CD14-positive monocyte (primary cell): ENCODE measurements around the gene PWP2. TPM values are rescaled to one million over a fixed set of nuclear protein-coding genes. Genes with fewer than 3 reads are reported as not detected.
A peak's percentile ranks its signal among the peaks of the same experiment; 100 is the strongest.

Experiments
- DNase-seq, 3 donors: peaks; one replicate each; pipeline ENCODE4 v3.0.0-alpha.2; 2011 to 2022
- H2AFZ ChIP-seq: 2 replicates; pipeline ENCODE4 v1.6.0; 2012; ENCODE audit warnings: mild to moderate bottlenecking, low read depth, low read length, inconsistent platforms; ENCODE audit not compliant: insufficient read depth, poor library complexity, severe bottlenecking
- H3K27ac ChIP-seq, 2 donors: 1 replicate in 1 of 2; 2 replicates in 1 of 2; pipeline ENCODE4 v1.5.1; 2012 to 2013; ENCODE audit warnings: low read length in 2 of 2, control low read depth in 1 of 2, inconsistent platforms in 1 of 2, low read depth in 1 of 2, mild to moderate bottlenecking in 1 of 2
- H3K27me3 ChIP-seq, 2 donors: one replicate each; pipeline versions ENCODE4 v1.6.0 to v1.6.1; 2011 to 2013; ENCODE audit warnings: low read length in 2 of 2; ENCODE audit not compliant: control insufficient read depth in 2 of 2, insufficient read depth in 2 of 2
- H3K36me3 ChIP-seq, 2 donors: replicated peaks in 1 of 2; 1 replicate in 1 of 2; 2 replicates in 1 of 2; pipeline versions ENCODE4 v1.5.1 to v1.6.1; 2012 to 2013; ENCODE audit warnings: low read length in 2 of 2, control low read depth in 1 of 2, inconsistent platforms in 1 of 2, mild to moderate bottlenecking in 1 of 2; ENCODE audit not compliant: insufficient read depth in 2 of 2, control insufficient read depth in 1 of 2
- H3K4me1 ChIP-seq, 2 donors: 1 replicate in 1 of 2; 2 replicates in 1 of 2; pipeline versions ENCODE4 v1.5.1 to v1.6.1; 2012 to 2013; ENCODE audit warnings: low read length in 2 of 2, control low read depth in 1 of 2, inconsistent platforms in 1 of 2, mild to moderate bottlenecking in 1 of 2, moderate library complexity in 1 of 2; ENCODE audit not compliant: insufficient read depth in 2 of 2, control insufficient read depth in 1 of 2
- H3K4me2 ChIP-seq: replicated peaks from 2 replicates; pipeline ENCODE3; 2012; ENCODE audit warnings: low read length, moderate library complexity, mild to moderate bottlenecking; ENCODE audit not compliant: poor library complexity, severe bottlenecking; ENCODE audit errors: extremely low read depth
- H3K4me3 ChIP-seq, 3 experiments: fragments of 200-600 bp in 1 of 3; sonication (generic) in 1 of 3; replicated peaks in 1 of 3; 1 replicate in 2 of 3; 2 replicates in 1 of 3; pipeline ENCODE4 v1.5.1; 2011 to 2013; ENCODE audit warnings: low read length in 3 of 3, mild to moderate bottlenecking in 3 of 3, control low read depth in 2 of 3, low read depth in 2 of 3, inconsistent platforms in 1 of 3, moderate library complexity in 1 of 3
- H3K79me2 ChIP-seq: 2 replicates; pipeline ENCODE4 v1.6.0; 2012; ENCODE audit warnings: mild to moderate bottlenecking, control low read depth, inconsistent platforms, low read length, moderate library complexity; ENCODE audit not compliant: insufficient read depth
- H3K9ac ChIP-seq: 2 replicates; pipeline ENCODE4 v1.6.0; 2017; ENCODE audit warnings: low read length, mild to moderate bottlenecking; ENCODE audit not compliant: insufficient read depth, poor library complexity, severe bottlenecking
- H3K9me3 ChIP-seq, 2 donors: replicated peaks in 1 of 2; 1 replicate in 1 of 2; 2 replicates in 1 of 2; pipeline versions ENCODE4 v1.5.1 to v1.6.1; 2012 to 2013; ENCODE audit warnings: low read length in 2 of 2, control low read depth in 1 of 2; ENCODE audit not compliant: control insufficient read depth in 1 of 2, insufficient read depth in 1 of 2
- H4K20me1 ChIP-seq: 2 replicates; pipeline ENCODE4 v1.6.0; 2012; ENCODE audit warnings: mild to moderate bottlenecking, low read length, control low read depth, moderate library complexity; ENCODE audit not compliant: insufficient read depth
- H3K27ac Mint-ChIP-seq, 7 donors: one replicate each; pipeline ENCODE4 v1.8.0; 2020; ENCODE audit warnings: mild to moderate bottlenecking in 7 of 7, mixed read lengths in 7 of 7, moderate library complexity in 6 of 7, inconsistent platforms in 2 of 7
- H3K27me3 Mint-ChIP-seq, 3 donors: one replicate each; pipeline ENCODE4 v1.8.0; 2021 to 2022; ENCODE audit warnings: low read depth in 3 of 3, mild to moderate bottlenecking in 3 of 3, mixed read lengths in 3 of 3, moderate library complexity in 3 of 3, inconsistent platforms in 1 of 3
- H3K36me3 Mint-ChIP-seq, 2 donors: one replicate each; pipeline ENCODE4 v1.8.0; 2020; ENCODE audit warnings: mixed read lengths in 2 of 2, inconsistent platforms in 1 of 2, mild to moderate bottlenecking in 1 of 2
- H3K4me1 Mint-ChIP-seq: one replicate; pipeline ENCODE4 v1.8.0; 2020; ENCODE audit warnings: mild to moderate bottlenecking, mixed read lengths
- H3K4me3 Mint-ChIP-seq, 2 donors: one replicate each; pipeline ENCODE4 v1.8.0; 2020; ENCODE audit warnings: mild to moderate bottlenecking in 2 of 2, mixed read lengths in 2 of 2, moderate library complexity in 1 of 2
- H3K9me3 Mint-ChIP-seq, 7 donors: one replicate each; pipeline ENCODE4 v1.8.0; 2020 to 2022; ENCODE audit warnings: mixed read lengths in 7 of 7, mild to moderate bottlenecking in 6 of 7, moderate library complexity in 6 of 7, inconsistent platforms in 2 of 7
- CTCF ChIP-seq: fragments of 200-600 bp; IDR thresholded peaks from one replicate; pipeline ENCODE4 v1.8.0; 2022; ENCODE audit warnings: antibody characterized with exemption, mild to moderate bottlenecking
- WGBS: methylation state at CpG from one replicate; pipeline ENCODE4 v1.1.5; 2013; ENCODE audit warnings: missing lambda C conversion rate; ENCODE audit not compliant: insufficient coverage; 5-methylcytosine and 5-hydroxymethylcytosine counted together
- intact Hi-C, 2 donors: fragments of 100-400 bp; cut with micrococcal nuclease; formaldehyde crosslinking; loops; one replicate each; pipeline versions ENCODE4 v1.15.0 to v1.15.1; 2023
- polyA plus RNA-seq, 3 donors: library from polyadenylated mRNA; depleted of rRNA in 1 of 3; unstranded in 2 of 3; stranded (reverse) in 1 of 3; fragments of 300-500 nt in 2 of 3; fragments of >200 nt in 1 of 3; fragmentation: Illumina TruSeq in 2 of 3; gene quantifications; 1 replicate in 2 of 3; 2 replicates in 1 of 3; pipeline ENCODE4 v1.2.3, GENCODE V29; 2012 to 2021

PWP2 gene
- polyA plus RNA-seq, 3 donors: 2.1 to 4.4 (median 4.4) TPM

- peaks cover 0 to 2% (median 0%) of the 10 kb centered on the region in 3 donors for H3K27me3 Mint-ChIP-seq
- H3K9ac ChIP-seq: no peak overlapping the region
- H3K4me1 Mint-ChIP-seq: peaks cover 31% of the 10 kb centered on the region
- no peaks in the 10 kb centered on the region for H3K27me3 ChIP-seq
- H3K9me3 Mint-ChIP-seq: no peaks in the 10 kb centered on the region
- DNase-seq: no peak
- H3K79me2 ChIP-seq: peaks cover 5% of the 10 kb centered on the region
- H2AFZ ChIP-seq: no peak overlapping the region
- H3K9me3 ChIP-seq: no peaks in the 10 kb centered on the region
- peaks cover 89 to 100% of the 10 kb centered on the region in 2 donors for H3K36me3 Mint-ChIP-seq
- TF ChIP-seq CTCF: no peak
- 93% methylated on average over 9 of the region's 15 CpGs for WGBS
- peaks cover 25 to 29% of the 10 kb centered on the region in 2 donors for H3K4me1 ChIP-seq
- peak overlapping the region in 2 of 7 donors; percentile 64 to 76 for H3K27ac Mint-ChIP-seq
- H3K4me3 Mint-ChIP-seq: no peak overlapping the region
- intact Hi-C loops: no loop called here
- no peak overlapping the region for H3K4me2 ChIP-seq
- H4K20me1 ChIP-seq: peaks cover 73% of the 10 kb centered on the region
- H3K4me3 ChIP-seq: no peak overlapping the region
- H3K27ac ChIP-seq: no peak overlapping the region
- peaks cover 81 to 93% of the 10 kb centered on the region in 2 donors for H3K36me3 ChIP-seq
Measured at GRCh38 chr21:44085491-44086321, 21.5 kb upstream of the PWP2 start.

- H3K9ac ChIP-seq: no peak overlapping the region
- no peak for DNase-seq
- no peaks in the 10 kb centered on the region for H3K9me3 ChIP-seq
- peaks cover 25 to 29% of the 10 kb centered on the region in 2 donors for H3K4me1 ChIP-seq
- WGBS: 91% methylated on average over 20 of the region's 21 CpGs
- no peaks in the 10 kb centered on the region for H3K27me3 ChIP-seq
- peaks cover 73% of the 10 kb centered on the region for H4K20me1 ChIP-seq
- intact Hi-C loops: no loop called here
- H3K4me3 ChIP-seq: no peak overlapping the region
- no peaks in the 10 kb centered on the region for H3K9me3 Mint-ChIP-seq
- H3K27ac Mint-ChIP-seq: peak overlapping the region in 5 of 7 donors; percentile 54 to 90 (median 79)
- peaks cover 5% of the 10 kb centered on the region for H3K79me2 ChIP-seq
- H3K27ac ChIP-seq: peak overlapping the region; percentile 29 to 54
- peak overlapping the region in 1 of 2 donors; percentile 74 for H3K4me3 Mint-ChIP-seq
- H2AFZ ChIP-seq: no peak overlapping the region
- H3K36me3 ChIP-seq: peaks cover 77 to 92% of the 10 kb centered on the region in 2 donors
- no peak for TF ChIP-seq CTCF
- H3K36me3 Mint-ChIP-seq: peaks cover 85 to 100% of the 10 kb centered on the region in 2 donors
- H3K4me2 ChIP-seq: no peak overlapping the region
- H3K4me1 Mint-ChIP-seq: peaks cover 31% of the 10 kb centered on the region
- peaks cover 0 to 2% (median 0%) of the 10 kb centered on the region in 3 donors for H3K27me3 Mint-ChIP-seq
Measured at GRCh38 chr21:44086636-44087425, 20.4 kb upstream of the PWP2 start.
